Nephron (organoid): ENCODE measurements around the gene KCNJ10.

Source experiments
- H3K27ac Mint-ChIP-seq, 3 experiments: 2 replicates each; pipeline ENCODE4 v1.8.0; 2020; ENCODE audit warnings: mixed read lengths in 3 of 3, mild to moderate bottlenecking in 2 of 3, moderate library complexity in 1 of 3
- H3K27me3 Mint-ChIP-seq: 2 replicates; pipeline ENCODE4 v1.8.0; 2021; ENCODE audit warnings: low read depth, mild to moderate bottlenecking, moderate library complexity, mixed read lengths
- H3K36me3 Mint-ChIP-seq: 2 replicates; pipeline ENCODE4 v1.8.0; 2020; ENCODE audit warnings: low read depth, mixed read lengths
- H3K4me1 Mint-ChIP-seq: 2 replicates; pipeline ENCODE4 v1.8.0; 2020; ENCODE audit warnings: mixed read lengths
- H3K4me3 Mint-ChIP-seq, 3 experiments: 2 replicates each; pipeline ENCODE4 v1.8.0; 2020; ENCODE audit warnings: mild to moderate bottlenecking in 3 of 3, mixed read lengths in 3 of 3, moderate library complexity in 2 of 3
- H3K9me3 Mint-ChIP-seq: 2 replicates; pipeline ENCODE4 v1.8.0; 2020; ENCODE audit warnings: mixed read lengths
- TF ChIP-seq, protein P1 (sequence below), 3 experiments: fragments of 200-600 bp; sonication (generic); IDR thresholded peaks; one replicate each; pipeline ENCODE4 v1.5.0; 2021; ENCODE audit warnings: antibody characterized with exemption in 3 of 3; ENCODE audit not compliant: unreplicated experiment in 3 of 3

KCNJ10 gene

DNA sequence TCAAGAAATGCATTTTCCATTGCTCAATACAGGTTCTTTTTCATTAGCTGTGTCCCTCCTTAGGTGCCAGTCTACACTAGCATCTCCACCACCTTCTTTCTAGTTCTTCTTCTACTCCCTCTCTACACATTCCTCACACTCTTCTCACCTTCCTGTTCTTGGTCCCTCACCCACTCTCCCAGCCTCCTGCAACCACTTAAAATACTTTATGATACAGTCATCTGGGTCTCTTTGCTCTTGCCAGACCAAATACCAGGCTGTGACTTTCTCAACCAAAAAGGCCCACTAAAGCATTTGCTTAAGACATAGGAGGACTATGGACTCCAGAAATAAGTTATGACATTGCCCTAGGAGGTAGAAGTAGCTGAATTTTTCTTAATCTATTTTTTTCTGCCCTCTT, 73.3 kb downstream of the KCNJ10 start:
- no peak overlapping the region for H3K4me3 Mint-ChIP-seq
- no peak overlapping the region for H3K27ac Mint-ChIP-seq
- TF ChIP-seq, protein P1, sequence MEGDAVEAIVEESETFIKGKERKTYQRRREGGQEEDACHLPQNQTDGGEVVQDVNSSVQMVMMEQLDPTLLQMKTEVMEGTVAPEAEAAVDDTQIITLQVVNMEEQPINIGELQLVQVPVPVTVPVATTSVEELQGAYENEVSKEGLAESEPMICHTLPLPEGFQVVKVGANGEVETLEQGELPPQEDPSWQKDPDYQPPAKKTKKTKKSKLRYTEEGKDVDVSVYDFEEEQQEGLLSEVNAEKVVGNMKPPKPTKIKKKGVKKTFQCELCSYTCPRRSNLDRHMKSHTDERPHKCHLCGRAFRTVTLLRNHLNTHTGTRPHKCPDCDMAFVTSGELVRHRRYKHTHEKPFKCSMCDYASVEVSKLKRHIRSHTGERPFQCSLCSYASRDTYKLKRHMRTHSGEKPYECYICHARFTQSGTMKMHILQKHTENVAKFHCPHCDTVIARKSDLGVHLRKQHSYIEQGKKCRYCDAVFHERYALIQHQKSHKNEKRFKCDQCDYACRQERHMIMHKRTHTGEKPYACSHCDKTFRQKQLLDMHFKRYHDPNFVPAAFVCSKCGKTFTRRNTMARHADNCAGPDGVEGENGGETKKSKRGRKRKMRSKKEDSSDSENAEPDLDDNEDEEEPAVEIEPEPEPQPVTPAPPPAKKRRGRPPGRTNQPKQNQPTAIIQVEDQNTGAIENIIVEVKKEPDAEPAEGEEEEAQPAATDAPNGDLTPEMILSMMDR (IDR thresholded peaks at IDR 0.05; ENCODE audit: unreplicated experiment in 3 of 3), result no peak
- H3K9me3 Mint-ChIP-seq, result no peaks in the 10 kb centered on the region
- no peaks in the 10 kb centered on the region for H3K36me3 Mint-ChIP-seq
- peaks cover 25% of the 10 kb centered on the region for H3K27me3 Mint-ChIP-seq
- no peaks in the 10 kb centered on the region for H3K4me1 Mint-ChIP-seq

DNA sequence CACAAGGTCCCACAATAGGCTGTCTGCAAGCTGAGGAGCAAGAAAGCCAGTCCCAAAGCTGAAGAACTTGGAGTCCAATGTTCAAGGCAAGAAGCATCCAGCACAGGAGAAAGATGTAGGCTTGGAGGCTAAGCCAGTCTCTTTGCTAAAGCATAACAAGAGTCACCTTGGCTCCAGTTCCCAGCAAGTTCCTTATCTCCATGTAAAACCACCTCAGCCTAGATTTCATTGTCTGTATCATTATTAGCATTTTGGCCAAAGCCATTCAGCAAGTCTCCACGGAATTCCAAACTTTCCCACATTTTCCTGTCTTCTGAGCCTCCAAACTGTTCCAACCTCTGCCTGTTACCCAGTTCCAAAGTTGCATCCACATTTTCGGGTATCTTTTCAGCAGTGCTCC, 75.1 kb downstream of the KCNJ10 start:
- Mint-ChIP-seq H3K4me3 (no peak overlapping the region), H3K4me1 (no peaks in the 10 kb centered on the region), H3K27ac (no peak overlapping the region), H3K9me3 (no peaks in the 10 kb centered on the region), H3K27me3 (peaks cover 30% of the 10 kb centered on the region), H3K36me3 (no peaks in the 10 kb centered on the region)
- TF ChIP-seq, protein P1 (IDR thresholded peaks at IDR 0.05; ENCODE audit: unreplicated experiment in 3 of 3), result no peak

DNA sequence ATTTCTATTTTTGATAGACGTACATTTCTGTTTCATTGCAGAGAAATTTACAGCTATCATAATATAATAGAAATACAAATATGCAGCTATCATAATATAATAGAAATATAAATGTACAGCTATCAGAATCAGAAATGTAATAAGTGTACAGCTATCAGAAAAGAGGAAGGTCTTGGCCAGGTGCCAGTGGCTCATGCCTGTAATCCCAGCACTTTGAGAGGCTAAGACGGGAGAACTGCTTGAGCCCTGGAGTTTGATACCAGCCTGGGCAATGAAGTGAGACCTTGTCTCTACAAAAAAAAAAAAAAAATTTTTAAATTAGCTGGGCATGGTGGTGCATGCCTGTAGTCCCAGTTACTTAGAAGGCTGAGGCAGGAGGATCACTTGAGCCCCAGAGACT, 76.0 kb downstream of the KCNJ10 start:
- no peak overlapping the region for H3K27ac Mint-ChIP-seq
- no peak overlapping the region for H3K4me3 Mint-ChIP-seq
- H3K27me3 Mint-ChIP-seq, result peaks cover 30% of the 10 kb centered on the region
- TF ChIP-seq, protein P1 (IDR thresholded peaks at IDR 0.05; ENCODE audit: unreplicated experiment in 3 of 3), result no peak
- no peaks in the 10 kb centered on the region for H3K36me3 Mint-ChIP-seq
- H3K4me1 Mint-ChIP-seq, result no peaks in the 10 kb centered on the region
- H3K9me3 Mint-ChIP-seq, result no peaks in the 10 kb centered on the region

DNA sequence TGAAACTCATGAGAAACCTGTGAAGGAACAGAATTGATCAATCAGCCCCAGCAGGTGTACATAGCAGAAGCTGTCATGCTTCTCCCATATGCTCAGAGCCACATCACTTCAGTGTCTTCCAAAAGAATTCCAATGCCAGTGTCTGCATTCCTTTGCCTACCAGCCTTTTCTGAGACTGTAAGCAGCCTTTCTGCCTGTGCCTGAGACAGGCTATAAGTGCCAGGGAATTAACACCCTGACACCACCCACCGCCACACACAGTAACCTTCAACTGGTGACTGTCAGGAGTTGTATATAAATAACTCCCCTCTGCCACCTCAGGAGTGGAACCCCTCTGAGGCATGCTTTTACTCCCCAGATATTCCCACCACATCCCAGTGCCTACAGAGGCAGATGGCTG, 77.8 kb downstream of the KCNJ10 start:
- Mint-ChIP-seq H3K27me3 (peaks cover 34% of the 10 kb centered on the region), H3K27ac (no peak overlapping the region), H3K4me1 (no peaks in the 10 kb centered on the region), H3K9me3 (no peaks in the 10 kb centered on the region), H3K4me3 (no peak overlapping the region), H3K36me3 (no peaks in the 10 kb centered on the region)
- TF ChIP-seq, protein P1 (IDR thresholded peaks at IDR 0.05; ENCODE audit: unreplicated experiment in 3 of 3), result no peak

DNA sequence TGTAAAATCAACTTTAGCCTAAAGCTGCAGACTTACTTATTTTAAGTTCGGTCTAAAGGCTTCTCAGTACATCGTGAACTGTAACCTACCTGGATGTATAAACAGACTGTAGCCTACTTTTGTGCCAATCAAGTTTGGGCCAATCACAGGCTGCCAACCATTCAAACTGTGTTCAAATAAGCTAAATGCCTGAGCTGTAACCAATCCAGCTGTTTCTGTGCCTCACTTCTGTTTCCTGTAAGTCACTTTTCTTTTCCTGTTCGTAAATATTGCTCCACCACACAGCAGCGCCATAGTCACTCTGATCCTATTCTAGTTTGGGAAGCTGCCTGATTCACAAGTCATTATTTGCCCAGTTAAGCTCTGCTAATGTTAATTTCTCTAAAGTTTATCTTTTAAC, 78.4 kb downstream of the KCNJ10 start:
- Mint-ChIP-seq H3K27me3 (peaks cover 34% of the 10 kb centered on the region), H3K27ac (no peak overlapping the region), H3K36me3 (no peaks in the 10 kb centered on the region), H3K4me3 (no peak overlapping the region), H3K9me3 (no peaks in the 10 kb centered on the region), H3K4me1 (no peaks in the 10 kb centered on the region)
- TF ChIP-seq, protein P1 (IDR thresholded peaks at IDR 0.05; ENCODE audit: unreplicated experiment in 3 of 3), result no peak

DNA sequence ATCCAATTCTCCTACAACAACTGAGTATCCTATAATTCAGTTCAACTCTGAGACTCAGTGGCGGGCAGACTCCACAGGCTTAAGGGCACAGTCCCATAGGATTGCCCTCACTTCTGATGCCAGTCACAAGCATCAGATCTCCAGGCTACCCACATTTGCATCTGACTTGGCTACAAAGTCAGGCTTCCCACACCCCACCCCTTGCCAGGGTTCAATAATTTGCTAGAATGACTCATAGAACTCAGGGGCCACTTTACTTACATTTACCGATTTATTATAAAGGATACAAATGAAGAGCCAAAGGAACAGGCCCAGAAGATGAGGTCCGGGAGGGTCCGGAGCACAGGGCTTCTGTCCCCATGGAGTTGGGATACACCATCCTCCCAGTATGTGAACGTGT, 80.0 kb downstream of the KCNJ10 start:
- no peaks in the 10 kb centered on the region for H3K9me3 Mint-ChIP-seq
- TF ChIP-seq, protein P1 (IDR thresholded peaks at IDR 0.05; ENCODE audit: unreplicated experiment in 3 of 3), result no peak
- H3K36me3 Mint-ChIP-seq, result no peaks in the 10 kb centered on the region
- peaks cover 26% of the 10 kb centered on the region for H3K27me3 Mint-ChIP-seq
- no peaks in the 10 kb centered on the region for H3K4me1 Mint-ChIP-seq
- no peak overlapping the region for H3K4me3 Mint-ChIP-seq
- no peak overlapping the region for H3K27ac Mint-ChIP-seq
